ENCODE measurements around the gene SPRY2.

DNA sequence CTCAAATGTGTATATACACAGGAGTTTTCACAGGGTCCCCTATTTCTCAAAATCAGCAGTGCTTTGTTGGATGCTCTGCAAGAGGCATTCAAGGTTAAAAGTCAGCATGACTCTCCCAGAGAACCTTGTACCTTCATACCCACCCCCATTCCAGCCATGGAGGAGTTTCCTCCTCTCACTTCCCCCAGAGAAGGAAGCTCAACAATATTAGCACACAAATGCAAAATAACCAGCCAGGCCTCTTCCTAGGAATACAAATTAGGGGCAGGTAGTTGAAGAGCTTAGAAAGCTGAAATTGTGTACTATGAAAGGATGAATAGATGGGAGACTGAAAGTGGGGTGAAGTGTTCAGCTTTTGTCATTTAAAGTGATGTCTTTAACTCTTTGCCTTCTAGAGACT is 43.8 kb downstream of the SPRY2 start:
- TF ChIP-seq, protein P1, sequence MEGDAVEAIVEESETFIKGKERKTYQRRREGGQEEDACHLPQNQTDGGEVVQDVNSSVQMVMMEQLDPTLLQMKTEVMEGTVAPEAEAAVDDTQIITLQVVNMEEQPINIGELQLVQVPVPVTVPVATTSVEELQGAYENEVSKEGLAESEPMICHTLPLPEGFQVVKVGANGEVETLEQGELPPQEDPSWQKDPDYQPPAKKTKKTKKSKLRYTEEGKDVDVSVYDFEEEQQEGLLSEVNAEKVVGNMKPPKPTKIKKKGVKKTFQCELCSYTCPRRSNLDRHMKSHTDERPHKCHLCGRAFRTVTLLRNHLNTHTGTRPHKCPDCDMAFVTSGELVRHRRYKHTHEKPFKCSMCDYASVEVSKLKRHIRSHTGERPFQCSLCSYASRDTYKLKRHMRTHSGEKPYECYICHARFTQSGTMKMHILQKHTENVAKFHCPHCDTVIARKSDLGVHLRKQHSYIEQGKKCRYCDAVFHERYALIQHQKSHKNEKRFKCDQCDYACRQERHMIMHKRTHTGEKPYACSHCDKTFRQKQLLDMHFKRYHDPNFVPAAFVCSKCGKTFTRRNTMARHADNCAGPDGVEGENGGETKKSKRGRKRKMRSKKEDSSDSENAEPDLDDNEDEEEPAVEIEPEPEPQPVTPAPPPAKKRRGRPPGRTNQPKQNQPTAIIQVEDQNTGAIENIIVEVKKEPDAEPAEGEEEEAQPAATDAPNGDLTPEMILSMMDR (IDR thresholded peaks at IDR 0.05): no peak
- TF ChIP-seq ZFX (IDR thresholded peaks at IDR 0.05; ENCODE audit: borderline replicate concordance): no peak

Measured in 22Rv1 (cell line).